Neural progenitor cell (in vitro differentiated cells): ENCODE measurements around the gene OGN. TPM values are rescaled to one million over a fixed set of nuclear protein-coding genes. Genes with fewer than 3 reads are reported as not detected.
A peak's percentile ranks its signal among the peaks of the same experiment; 100 is the strongest.

Experiments used
- DNase-seq: peaks from one replicate; pipeline ENCODE4 v3.0.0-alpha.2; 2016; ENCODE audit warnings: low spot score
- H2AFZ ChIP-seq: fragments of 200-600 bp; sonication (generic); replicated peaks from 2 replicates; pipeline ENCODE4 v1.6.1; 2016; ENCODE audit warnings: antibody characterized with exemption
- H3F3A ChIP-seq: fragments of 200-600 bp; sonication (generic); 2 replicates; pipeline ENCODE4 v1.6.1; 2016; ENCODE audit warnings: antibody characterized with exemption, low read depth
- H3K27ac ChIP-seq: fragments of 200-600 bp; sonication (generic); 2 replicates; pipeline ENCODE4 v1.5.1; 2016; ENCODE audit warnings: mild to moderate bottlenecking
- H3K27me3 ChIP-seq: fragments of 200-600 bp; sonication (generic); 2 replicates; pipeline ENCODE4 v1.6.1; 2016; ENCODE audit warnings: mild to moderate bottlenecking, moderate library complexity
- H3K36me3 ChIP-seq: fragments of 200-600 bp; sonication (generic); 2 replicates; pipeline ENCODE4 v1.5.1; 2016
- H3K4me1 ChIP-seq: fragments of 200-600 bp; sonication (generic); 2 replicates; pipeline ENCODE4 v1.6.1; 2016; ENCODE audit warnings: mixed run types
- H3K4me2 ChIP-seq: fragments of 200-600 bp; sonication (generic); 2 replicates; pipeline ENCODE4 v1.6.1; 2016
- H3K4me3 ChIP-seq: fragments of 200-600 bp; sonication (generic); 2 replicates; pipeline ENCODE4 v1.5.1; 2016
- H3K79me2 ChIP-seq: fragments of 200-600 bp; sonication (generic); 2 replicates; pipeline ENCODE4 v1.6.1; 2016; ENCODE audit warnings: low read depth
- H3K9ac ChIP-seq: fragments of 200-600 bp; sonication (generic); 2 replicates; pipeline ENCODE4 v1.6.1; 2016
- H3K9me3 ChIP-seq: fragments of 200-600 bp; sonication (generic); 2 replicates; pipeline ENCODE4 v1.5.1; 2016; ENCODE audit warnings: low read depth
- H4K20me1 ChIP-seq: fragments of 200-600 bp; sonication (generic); 2 replicates; pipeline ENCODE4 v1.6.1; 2016; ENCODE audit warnings: low read depth
- H3K27ac Mint-ChIP-seq: 3 replicates; pipeline ENCODE4 v1.8.0; 2021; ENCODE audit warnings: mixed read lengths
- H3K27me3 Mint-ChIP-seq: 2 replicates; pipeline ENCODE4 v1.8.0; 2022; ENCODE audit warnings: low read depth, mild to moderate bottlenecking, inconsistent platforms, moderate library complexity, mixed read lengths; ENCODE audit not compliant: insufficient read depth
- H3K36me3 Mint-ChIP-seq: 3 replicates; pipeline ENCODE4 v1.8.0; 2021; ENCODE audit warnings: mixed read lengths
- H3K4me1 Mint-ChIP-seq: 3 replicates; pipeline ENCODE4 v1.8.0; 2021; ENCODE audit warnings: mixed read lengths
- H3K4me3 Mint-ChIP-seq: 3 replicates; pipeline ENCODE4 v1.8.0; 2021; ENCODE audit warnings: mild to moderate bottlenecking, moderate library complexity, mixed read lengths
- H3K9me3 Mint-ChIP-seq: 3 replicates; pipeline ENCODE4 v1.8.0; 2020; ENCODE audit warnings: mixed read lengths
- CTCF ChIP-seq: fragments of 200-600 bp; sonication (generic); IDR thresholded peaks from 2 replicates; pipeline ENCODE4 v1.5.1; 2017; ENCODE audit warnings: antibody characterized with exemption, mild to moderate bottlenecking
- EZH2 ChIP-seq: fragments of 200-600 bp; sonication (generic); IDR thresholded peaks from 2 replicates; pipeline ENCODE4 v1.6.1; 2017; ENCODE audit warnings: antibody characterized with exemption, mild to moderate bottlenecking, moderate library complexity
- EZH2phosphoT487 ChIP-seq: fragments of 200-600 bp; sonication (generic); IDR thresholded peaks from 2 replicates; pipeline ENCODE4 v1.6.1; 2017; ENCODE audit warnings: antibody characterized with exemption
- total RNA-seq: library from RNA; depleted of rRNA; stranded (reverse); fragments of >200 nt; gene quantifications from 2 replicates; pipeline ENCODE4 v1.2.3, GENCODE V29; 2015; ENCODE audit warnings: low replicate concordance

The OGN gene
- total RNA-seq, 1 donor from 2014 or later, result not detected

GRCh38 chr9:92440751-92441046 lies 36.3 kb upstream of the OGN start:
- H3K27ac Mint-ChIP-seq, result no peak overlapping the region
- Histone ChIP-seq H2AFZ (no peak overlapping the region), H3K4me1 (no peaks in the 10 kb centered on the region), H3K9me3 (no peaks in the 10 kb centered on the region), H3K36me3 (no peaks in the 10 kb centered on the region), H3K79me2 (no peaks in the 10 kb centered on the region), H3K4me3 (no peak overlapping the region), H3K9ac (no peak overlapping the region), H3F3A (no peaks in the 10 kb centered on the region), H4K20me1 (no peaks in the 10 kb centered on the region), H3K27ac (no peak overlapping the region), H3K27me3 (no peaks in the 10 kb centered on the region), H3K4me2 (no peak overlapping the region)
- no peaks in the 10 kb centered on the region for H3K36me3 Mint-ChIP-seq
- peaks cover 3% of the 10 kb centered on the region for H3K27me3 Mint-ChIP-seq
- no peak for DNase-seq
- no peak for TF ChIP-seq EZH2
- no peak for TF ChIP-seq EZH2phosphoT487
- TF ChIP-seq CTCF, result no peak
- H3K4me1 Mint-ChIP-seq, result no peaks in the 10 kb centered on the region
- no peaks in the 10 kb centered on the region for H3K9me3 Mint-ChIP-seq
- H3K4me3 Mint-ChIP-seq, result no peak overlapping the region

GRCh38 chr9:92439921-92440750 lies 35.8 kb upstream of the OGN start:
- Histone ChIP-seq H3K4me1 (no peaks in the 10 kb centered on the region), H3K36me3 (no peaks in the 10 kb centered on the region), H3K4me3 (no peak overlapping the region), H3F3A (no peaks in the 10 kb centered on the region), H3K4me2 (no peak overlapping the region), H3K79me2 (no peaks in the 10 kb centered on the region), H3K9ac (no peak overlapping the region), H3K27ac (no peak overlapping the region), H3K9me3 (no peaks in the 10 kb centered on the region), H4K20me1 (no peaks in the 10 kb centered on the region), H3K27me3 (no peaks in the 10 kb centered on the region), H2AFZ (no peak overlapping the region)
- Mint-ChIP-seq H3K9me3 (no peaks in the 10 kb centered on the region), H3K36me3 (no peaks in the 10 kb centered on the region), H3K27me3 (peaks cover 3% of the 10 kb centered on the region), H3K27ac (no peak overlapping the region), H3K4me1 (no peaks in the 10 kb centered on the region), H3K4me3 (no peak overlapping the region)
- no peak for DNase-seq
- TF ChIP-seq CTCF (no peak), EZH2phosphoT487 (no peak), EZH2 (no peak)

DNA sequence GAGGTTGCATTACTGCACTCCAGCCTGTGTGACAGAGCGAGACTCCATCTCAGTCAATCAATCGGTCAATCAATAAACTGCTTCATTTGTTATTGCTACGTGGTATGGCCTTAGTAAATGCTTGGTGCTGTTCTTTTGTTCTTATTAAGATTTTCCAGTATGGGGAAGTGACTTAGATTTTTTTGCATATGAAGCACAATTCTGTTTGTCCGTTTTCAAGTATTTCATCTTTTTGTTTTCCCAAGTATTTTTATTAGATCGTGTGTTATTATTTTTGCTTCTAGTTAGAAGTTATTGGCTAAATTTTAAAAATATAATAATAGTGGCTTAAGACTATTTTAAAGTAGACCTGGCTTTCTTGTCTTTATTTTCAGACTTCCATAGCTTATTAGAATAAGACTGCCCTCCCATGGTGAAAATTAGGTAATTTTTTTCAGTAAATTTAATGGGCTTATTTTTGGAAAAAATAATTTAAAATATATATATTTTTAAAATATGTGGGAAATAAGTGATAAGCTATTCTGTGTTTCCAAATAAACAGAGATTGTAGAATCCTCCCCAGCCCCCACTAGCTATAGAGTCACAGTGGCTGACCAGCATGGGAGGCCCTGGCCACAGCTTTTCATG lies 34.6 kb upstream of the OGN start:
- no peaks in the 10 kb centered on the region for H4K20me1 ChIP-seq
- Mint-ChIP-seq H3K27me3 (peaks cover 3% of the 10 kb centered on the region), H3K36me3 (no peaks in the 10 kb centered on the region), H3K4me1 (no peaks in the 10 kb centered on the region), H3K27ac (no peak overlapping the region), H3K9me3 (no peaks in the 10 kb centered on the region), H3K4me3 (no peak overlapping the region)
- no peak for TF ChIP-seq EZH2phosphoT487
- TF ChIP-seq EZH2, result no peak
- peak; percentile 25 for TF ChIP-seq CTCF
- H3K4me1 ChIP-seq, result no peaks in the 10 kb centered on the region
- no peak overlapping the region for H2AFZ ChIP-seq
- no peaks in the 10 kb centered on the region for H3K36me3 ChIP-seq
- no peak overlapping the region for H3K4me3 ChIP-seq
- H3F3A ChIP-seq, result no peaks in the 10 kb centered on the region
- no peaks in the 10 kb centered on the region for H3K27me3 ChIP-seq
- no peaks in the 10 kb centered on the region for H3K79me2 ChIP-seq
- no peaks in the 10 kb centered on the region for H3K9me3 ChIP-seq
- no peak overlapping the region for H3K9ac ChIP-seq
- H3K4me2 ChIP-seq, result no peak overlapping the region
- no peak for DNase-seq
- no peak overlapping the region for H3K27ac ChIP-seq
